Lower lobe of right lung (tissue), 2 donors: Measurements from ENCODE around the gene ASH1L. TPM values are rescaled to one million over a fixed set of nuclear protein-coding genes. Genes with fewer than 3 reads are reported as not detected.

Source experiments
- ATAC-seq, 2 donors: fragments of 200-7000 bp; cut with Tn5 transposase; one replicate each; pipeline ENCODE4 v1.9.1; 2020 to 2022; ENCODE audit warnings: mild to moderate bottlenecking in 2 of 2, moderate library complexity in 2 of 2
- DNase-seq: peaks from one replicate; pipeline ENCODE4 v3.0.0-alpha.2; 2020
- H3K27ac ChIP-seq: fragments of 200-600 bp; one replicate; pipeline ENCODE4 v1.8.0; 2022
- H3K27me3 ChIP-seq: fragments of 200-600 bp; one replicate; pipeline ENCODE4 v1.8.0; 2022; ENCODE audit warnings: low read depth
- H3K36me3 ChIP-seq: fragments of 200-600 bp; one replicate; pipeline ENCODE4 v1.8.0; 2022; ENCODE audit warnings: mild to moderate bottlenecking
- H3K4me1 ChIP-seq: fragments of 200-600 bp; one replicate; pipeline ENCODE4 v1.8.0; 2022
- H3K4me3 ChIP-seq: fragments of 200-600 bp; one replicate; pipeline ENCODE4 v1.8.0; 2022; ENCODE audit warnings: mild to moderate bottlenecking
- H3K9me3 ChIP-seq: fragments of 200-600 bp; one replicate; pipeline ENCODE4 v1.8.0; 2022
- CTCF ChIP-seq: fragments of 200-600 bp; IDR thresholded peaks from one replicate; pipeline ENCODE4 v1.8.0; 2022; ENCODE audit warnings: antibody characterized with exemption, mild to moderate bottlenecking
- intact Hi-C: fragments of 100-400 bp; cut with DNase I; formaldehyde crosslinking; loops from one replicate; pipeline ENCODE4 v1.11.0; 2022
- total RNA-seq: library from RNA; stranded (reverse); fragmentation: NEBNext Ultra II Directional; extraction: Animal tissue kit (Norgen Biotek cat#: 25700); gene quantifications from one replicate; pipeline ENCODE4 v1.2.1, GENCODE V29; 2021
- donor health status: DM: no; HTN: yes; CAD: no; lungs with severe emphysema.

Gene ASH1L
- total RNA-seq, 1 donor from 2014 or later = 59.8 TPM

- DNase-seq (no peak), ATAC-seq (peak; percentile 29 to 46)
- Histone ChIP-seq H3K9me3 (no peaks in the 10 kb centered on the region), H3K27me3 (no peaks in the 10 kb centered on the region), H3K27ac (no peak overlapping the region), H3K4me3 (no peak overlapping the region), H3K4me1 (peaks cover 7% of the 10 kb centered on the region), H3K36me3 (peaks cover 20% of the 10 kb centered on the region)
- TF ChIP-seq CTCF = no peak
- intact Hi-C loops = no loop called here
Observed at GRCh38 chr1:155485945-155486344, 76.7 kb downstream of the ASH1L start.

DNA sequence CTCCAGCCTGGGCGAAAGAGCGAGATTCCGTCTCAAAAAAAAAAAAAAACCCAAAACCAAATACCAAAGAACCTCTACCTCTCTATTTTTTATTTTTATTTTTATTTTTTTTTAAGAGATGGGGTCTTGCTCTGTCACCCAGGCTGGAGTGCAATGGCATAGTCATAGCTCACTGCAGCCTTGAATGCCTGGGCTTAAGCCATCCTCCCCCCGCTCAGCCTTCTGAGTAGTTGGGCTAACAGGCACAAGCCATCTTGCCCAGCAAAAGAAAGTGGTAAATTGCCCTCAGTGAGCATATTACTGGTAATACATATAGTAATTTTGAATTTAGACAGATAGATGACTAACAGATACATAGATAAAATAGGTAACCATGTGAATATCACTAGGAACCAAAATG, 77.4 kb downstream of the ASH1L start:
- intact Hi-C loops = no loop called here
- no peaks in the 10 kb centered on the region for H3K9me3 ChIP-seq
- peaks cover 7% of the 10 kb centered on the region for H3K4me1 ChIP-seq
- ATAC-seq (no peak), DNase-seq (no peak)
- TF ChIP-seq CTCF = no peak
- no peak overlapping the region for H3K27ac ChIP-seq
- H3K27me3 ChIP-seq = no peaks in the 10 kb centered on the region
- peaks cover 25% of the 10 kb centered on the region for H3K36me3 ChIP-seq
- H3K4me3 ChIP-seq = no peak overlapping the region

GRCh38 chr1:155481741-155482241, 80.8 kb downstream of the ASH1L start:
- H3K36me3 ChIP-seq = peaks cover 35% of the 10 kb centered on the region
- ATAC-seq (no peak), DNase-seq (no peak)
- H3K9me3 ChIP-seq = no peaks in the 10 kb centered on the region
- H3K4me3 ChIP-seq = no peak overlapping the region
- no peak overlapping the region for H3K27ac ChIP-seq
- no peak for TF ChIP-seq CTCF
- H3K4me1 ChIP-seq = peaks cover 7% of the 10 kb centered on the region
- intact Hi-C loops = no loop called here
- H3K27me3 ChIP-seq = no peaks in the 10 kb centered on the region

GRCh38 chr1:155479205-155479604, 83.4 kb downstream of the ASH1L start:
- no peaks in the 10 kb centered on the region for H3K9me3 ChIP-seq
- H3K4me3 ChIP-seq = no peak overlapping the region
- no peak for TF ChIP-seq CTCF
- DNase-seq (no peak), ATAC-seq (no peak)
- intact Hi-C loops = no loop called here
- H3K4me1 ChIP-seq = no peaks in the 10 kb centered on the region
- no peaks in the 10 kb centered on the region for H3K27me3 ChIP-seq
- peaks cover 35% of the 10 kb centered on the region for H3K36me3 ChIP-seq
- H3K27ac ChIP-seq = no peak overlapping the region

DNA sequence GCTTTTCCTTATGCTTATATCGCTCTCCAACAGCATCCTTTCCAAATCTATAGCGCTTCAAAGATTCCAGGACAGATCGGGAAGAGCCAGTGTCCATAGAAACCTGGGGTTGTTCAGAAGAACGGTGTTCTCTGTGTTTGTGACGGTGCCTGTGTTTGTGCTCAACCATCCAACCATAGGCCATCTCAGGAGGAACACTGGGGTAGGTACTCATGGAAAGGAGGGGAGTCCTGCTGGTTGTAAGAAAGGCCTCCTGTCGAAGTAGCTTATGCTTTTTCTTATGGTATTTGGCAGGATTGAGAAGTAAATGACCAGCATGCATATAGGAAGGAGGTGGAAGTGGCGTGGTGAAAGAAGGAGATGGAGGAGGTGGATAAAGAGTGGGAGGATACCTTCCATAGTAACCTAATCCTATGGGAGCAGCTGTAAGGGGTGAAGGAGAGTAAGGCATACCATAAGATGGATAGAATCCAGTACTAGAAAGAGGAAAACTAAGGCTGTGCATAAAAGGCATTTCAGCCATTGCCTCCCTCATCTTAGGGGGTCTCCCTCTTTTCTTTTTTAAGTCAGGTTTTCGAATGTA, 84.2 kb downstream of the ASH1L start:
- no peak overlapping the region for H3K4me3 ChIP-seq
- TF ChIP-seq CTCF = no peak
- H3K27me3 ChIP-seq = no peaks in the 10 kb centered on the region
- intact Hi-C loops = no loop called here
- no peaks in the 10 kb centered on the region for H3K9me3 ChIP-seq
- H3K36me3 ChIP-seq = peaks cover 35% of the 10 kb centered on the region
- H3K27ac ChIP-seq = no peak overlapping the region
- no peak for ATAC-seq
- H3K4me1 ChIP-seq = no peaks in the 10 kb centered on the region
- no peak for DNase-seq
